ENCODE measurements around the gene SERTAD1. TPM values are rescaled to one million over a fixed set of nuclear protein-coding genes. Genes with fewer than 3 reads are reported as not detected.
A peak's percentile ranks its signal among the peaks of the same experiment; 100 is the strongest.
"Not testable (repeated sequence)": the region's sequence is repeated elsewhere in the genome, so short reads cannot be mapped to it uniquely, and the experiment has no call there.

Gene SERTAD1
- total RNA-seq, 2 experiments from 2014 or later: 26.4 to 26.5 TPM

DNA sequence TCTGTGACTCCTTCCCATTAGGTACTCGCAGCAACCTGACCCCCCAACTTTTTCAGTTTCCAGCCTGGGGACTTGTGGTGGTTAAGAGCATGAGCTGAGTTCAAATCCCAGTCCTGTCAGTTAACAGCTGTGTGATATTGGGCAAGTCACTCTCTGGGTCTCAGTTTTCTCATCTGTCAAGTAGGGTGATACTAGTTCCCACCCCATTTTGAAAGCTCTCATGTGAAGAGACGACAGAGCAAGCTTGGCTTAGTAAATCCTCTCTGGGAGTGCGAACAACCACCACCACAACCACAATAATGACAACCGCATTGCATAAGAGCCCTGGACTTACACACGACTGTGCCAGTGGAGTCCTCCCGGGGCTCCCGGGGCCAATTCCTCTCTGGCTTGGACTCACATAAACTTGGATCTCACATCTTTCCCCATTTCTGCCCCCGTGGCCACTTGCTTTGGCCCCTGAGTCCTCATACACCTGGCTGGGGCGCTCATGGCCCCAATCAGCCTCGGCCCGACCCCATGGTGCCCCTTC is 39.3 kb upstream of the SERTAD1 start:
- intact Hi-C loops (cut with DNase I, micrococcal nuclease): loop anchor here (1.0 to 10.0 kb wide), 8 partner anchors 21 to 798 kb away; partner anchors contain the start of genes LTBP4 (in 2 of the 2), ACTMAP (in 1 of the 2), C19orf47 (in 1 of the 2) and PLD3 (in 1 of the 2)
- Mint-ChIP-seq H3K27me3 (peaks cover 25% of the 10 kb centered on the region), H3K4me1 (ENCODE audit: low read depth) (peaks cover 30% of the 10 kb centered on the region), H3K36me3 (ENCODE audit: low read depth) (no peaks in the 10 kb centered on the region), H3K4me3 (peak overlapping the region; percentile 93), H3K9me3 (no peaks in the 10 kb centered on the region), H3K27ac (peak overlapping the region; percentile 87)
- Histone ChIP-seq H3K27ac (ENCODE audit: low read depth in 1 of 2, low read length in 2 of 2) (peak overlapping the region; percentile 13 to 62), H3K27me3 (ENCODE audit: control insufficient read depth in 1 of 2, insufficient read depth in 2 of 2, low read length in 2 of 2) (peaks cover 0 to 16% of the 10 kb centered on the region in 2 experiments), H3K4me3 (ENCODE audit: low read length) (peak overlapping the region; percentile 81), H3K36me3 (ENCODE audit: insufficient read depth, low read length) (no peaks in the 10 kb centered on the region), H3K9me3 (ENCODE audit: control insufficient read depth in 1 of 2, insufficient read depth in 1 of 2, low read length in 2 of 2) (no peaks in the 10 kb centered on the region), H3K4me1 (ENCODE audit: insufficient read depth, low read length) (peaks cover 35% of the 10 kb centered on the region)
- ATAC-seq (ENCODE audit: poor library complexity) (no peak), DNase-seq (peak in 5 of 14 experiments; percentile 1 to 78 (median 41))
- ChIA-PET CTCF (interaction anchor here (0.5 to 3.2 kb wide), 11 partner anchors 13 to 659 kb away, joined by 3 to 20 read pairs (median 5); partner anchors contain the start of gene SERTAD1), POLR2A (interaction anchor here (0.5 to 3.3 kb wide), 17 partner anchors 17 to 985 kb away, joined by 3 to 42 read pairs (median 3); partner anchors contain the start of genes ACTMAP, C19orf47, EGLN2 and PLD3)
- TF ChIP-seq, protein P1, sequence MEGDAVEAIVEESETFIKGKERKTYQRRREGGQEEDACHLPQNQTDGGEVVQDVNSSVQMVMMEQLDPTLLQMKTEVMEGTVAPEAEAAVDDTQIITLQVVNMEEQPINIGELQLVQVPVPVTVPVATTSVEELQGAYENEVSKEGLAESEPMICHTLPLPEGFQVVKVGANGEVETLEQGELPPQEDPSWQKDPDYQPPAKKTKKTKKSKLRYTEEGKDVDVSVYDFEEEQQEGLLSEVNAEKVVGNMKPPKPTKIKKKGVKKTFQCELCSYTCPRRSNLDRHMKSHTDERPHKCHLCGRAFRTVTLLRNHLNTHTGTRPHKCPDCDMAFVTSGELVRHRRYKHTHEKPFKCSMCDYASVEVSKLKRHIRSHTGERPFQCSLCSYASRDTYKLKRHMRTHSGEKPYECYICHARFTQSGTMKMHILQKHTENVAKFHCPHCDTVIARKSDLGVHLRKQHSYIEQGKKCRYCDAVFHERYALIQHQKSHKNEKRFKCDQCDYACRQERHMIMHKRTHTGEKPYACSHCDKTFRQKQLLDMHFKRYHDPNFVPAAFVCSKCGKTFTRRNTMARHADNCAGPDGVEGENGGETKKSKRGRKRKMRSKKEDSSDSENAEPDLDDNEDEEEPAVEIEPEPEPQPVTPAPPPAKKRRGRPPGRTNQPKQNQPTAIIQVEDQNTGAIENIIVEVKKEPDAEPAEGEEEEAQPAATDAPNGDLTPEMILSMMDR (IDR thresholded peaks at IDR 0.05): no peak

DNA sequence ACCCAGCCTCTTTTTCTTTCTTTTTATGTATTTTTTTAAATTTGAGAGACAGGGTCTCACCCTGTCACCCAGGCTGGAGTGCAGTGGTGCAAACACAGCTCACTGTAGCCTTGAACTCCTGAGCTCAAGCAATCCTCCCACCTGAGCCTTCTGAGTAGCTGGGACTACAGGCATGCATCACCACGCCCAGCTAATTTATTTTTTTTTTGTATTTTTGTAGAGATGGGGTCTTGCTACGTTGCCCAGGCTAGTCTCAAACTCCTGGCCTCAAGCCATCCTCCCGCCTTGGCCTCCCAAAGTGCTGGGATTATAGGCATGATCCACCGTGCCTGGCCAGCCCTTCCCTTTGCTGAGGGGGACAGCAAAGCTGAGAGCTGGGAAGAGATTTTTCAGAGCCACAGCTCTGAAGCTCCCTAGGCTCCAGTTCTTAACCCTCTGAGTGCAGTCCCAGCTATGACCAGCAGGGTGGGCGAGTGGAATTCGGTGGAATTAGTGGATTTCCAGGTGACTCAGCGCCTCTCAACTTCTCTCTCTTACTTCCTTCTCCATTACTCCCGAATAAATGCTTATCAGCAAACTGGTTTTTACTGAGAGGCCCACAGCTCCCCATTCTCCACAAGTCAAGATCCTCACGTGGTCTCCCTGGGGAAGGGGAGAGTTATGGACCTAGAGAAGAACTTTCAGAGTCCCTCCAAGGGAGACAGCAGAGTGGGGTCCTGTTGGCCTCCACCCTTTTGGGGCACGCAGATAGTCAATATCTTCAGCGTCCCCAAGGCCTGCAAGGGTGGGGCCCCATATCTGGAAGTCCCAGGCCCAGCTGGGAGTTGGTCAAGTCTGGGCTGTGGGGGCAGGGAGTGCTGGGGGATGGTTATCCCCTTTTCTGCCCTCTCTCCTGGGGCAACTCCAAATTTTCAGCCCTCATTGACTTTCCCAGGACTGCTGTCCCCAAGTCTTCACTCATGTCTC is 38.5 kb upstream of the SERTAD1 start:
- Histone ChIP-seq H3K27ac (ENCODE audit: low read depth in 1 of 2, low read length in 2 of 2) (no peak overlapping the region), H3K27me3 (ENCODE audit: control insufficient read depth in 1 of 2, insufficient read depth in 2 of 2, low read length in 2 of 2) (peaks cover 0 to 16% of the 10 kb centered on the region in 2 experiments), H3K36me3 (ENCODE audit: insufficient read depth, low read length) (no peaks in the 10 kb centered on the region), H3K4me3 (ENCODE audit: low read length) (no peak overlapping the region), H3K9me3 (ENCODE audit: control insufficient read depth in 1 of 2, insufficient read depth in 1 of 2, low read length in 2 of 2) (no peaks in the 10 kb centered on the region), H3K4me1 (ENCODE audit: insufficient read depth, low read length) (peaks cover 35% of the 10 kb centered on the region)
- peaks cover 25% of the 10 kb centered on the region for H3K27me3 Mint-ChIP-seq
- H3K36me3 Mint-ChIP-seq (ENCODE audit: low read depth): no peaks in the 10 kb centered on the region
- H3K4me3 Mint-ChIP-seq: peak overlapping the region; percentile 60
- no peak for ATAC-seq (ENCODE audit: poor library complexity)
- H3K4me1 Mint-ChIP-seq (ENCODE audit: low read depth): peaks cover 30% of the 10 kb centered on the region
- peak; percentile 46 to 84 (median 66) for DNase-seq
- intact Hi-C loops (cut with DNase I, micrococcal nuclease): loop anchor here (1.0 to 10.0 kb wide), 8 partner anchors 20 to 798 kb away; partner anchors contain the start of genes LTBP4 (in 2 of the 2), ACTMAP (in 1 of the 2), C19orf47 (in 1 of the 2) and PLD3 (in 1 of the 2)
- ChIA-PET POLR2A (interaction anchor here (0.6 to 3.3 kb wide), 14 partner anchors 16 to 984 kb away, joined by 3 to 42 read pairs (median 4); partner anchors contain the start of genes EGLN2, SERTAD1, SERTAD3 and TIMM50), CTCF (interaction anchor here (0.6 to 3.2 kb wide), 12 partner anchors 19 to 313 kb away, joined by 3 to 20 read pairs (median 5); partner anchors contain the start of gene SERTAD1)
- peak overlapping the region; percentile 87 for H3K27ac Mint-ChIP-seq
- H3K9me3 Mint-ChIP-seq: no peaks in the 10 kb centered on the region
- TF ChIP-seq, protein P1 (IDR thresholded peaks at IDR 0.05): peak; percentile 77

DNA sequence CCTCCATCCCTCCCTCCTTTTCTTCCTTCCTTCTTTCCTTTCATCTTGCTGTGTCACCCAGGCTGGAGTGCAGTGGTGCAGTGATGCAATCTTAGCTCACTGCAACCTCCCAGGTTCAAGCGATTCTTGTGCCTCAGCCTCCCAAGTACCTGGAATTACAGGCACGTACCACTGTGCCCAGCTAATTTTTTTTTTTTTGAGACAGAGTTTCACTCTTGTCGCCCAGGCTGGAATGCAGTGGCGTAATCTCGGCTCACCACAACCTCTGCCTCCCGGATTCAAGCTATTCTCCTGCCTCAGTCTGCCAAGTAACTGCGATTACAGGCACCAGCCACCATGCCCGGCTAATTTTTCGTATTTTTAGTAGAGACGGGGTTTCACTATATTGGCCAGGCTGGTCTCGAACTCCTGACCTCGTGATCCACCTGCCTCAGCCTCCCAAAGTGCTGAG is 37.8 kb upstream of the SERTAD1 start:
- peaks cover 0 to 11% of the 10 kb centered on the region in 2 experiments for H3K27me3 ChIP-seq (ENCODE audit: control insufficient read depth in 1 of 2, insufficient read depth in 2 of 2, low read length in 2 of 2)
- H3K27ac Mint-ChIP-seq: not testable (repeated sequence)

More for the DNA sequence above, 37.8 kb upstream of the SERTAD1 start:
- CTCF ChIA-PET: interaction anchor here (0.6 to 3.2 kb wide), 11 partner anchors 37 to 312 kb away, joined by 3 to 20 read pairs (median 4); partner anchors contain the start of gene SERTAD1
- not testable (repeated sequence) for H3K36me3 Mint-ChIP-seq (ENCODE audit: low read depth); ATAC-seq (ENCODE audit: poor library complexity); H3K9me3 Mint-ChIP-seq; H3K9me3 ChIP-seq (ENCODE audit: control insufficient read depth in 1 of 2, insufficient read depth in 1 of 2, low read length in 2 of 2); H3K4me3 Mint-ChIP-seq; H3K4me3 ChIP-seq (ENCODE audit: low read length); H3K36me3 ChIP-seq (ENCODE audit: insufficient read depth, low read length); H3K27ac ChIP-seq (ENCODE audit: low read depth in 1 of 2, low read length in 2 of 2); DNase-seq
- Mint-ChIP-seq H3K27me3 (peaks cover 18% of the 10 kb centered on the region), H3K4me1 (ENCODE audit: low read depth) (peaks cover 30% of the 10 kb centered on the region)
- POLR2A ChIA-PET: interaction anchor here (0.6 to 3.3 kb wide), 8 partner anchors 15 to 373 kb away, joined by 3 to 42 read pairs (median 4); partner anchors contain the start of genes SERTAD1, SERTAD3 and ZNF780A
- intact Hi-C loops (cut with DNase I, micrococcal nuclease): loop anchor here (1.0 to 10.0 kb wide), 5 partner anchors 17 to 799 kb away; partner anchors contain the start of genes ACTMAP (in 1 of the 2) and SNRPA (in 1 of the 2)
- peaks cover 35% of the 10 kb centered on the region for H3K4me1 ChIP-seq (ENCODE audit: insufficient read depth, low read length)

Measured in CD4-positive, alpha-beta T cell (primary cell).